ENCODE measurements around the gene SOX13. TPM values are rescaled to one million over a fixed set of nuclear protein-coding genes. Genes with fewer than 3 reads are reported as not detected.

Gene SOX13
- total RNA-seq, 2 donors from 2014 or later, result 91.9 to 95.9 TPM

- 80% methylated on average over 6 of the region's 6 CpGs for WGBS
- no peak for DNase-seq (ENCODE audit: low spot score)
- TF ChIP-seq POLR2A (IDR thresholded peaks at IDR 0.05) (no peak), POLR2AphosphoS5 (IDR thresholded peaks at IDR 0.05) (no peak), CTCF (IDR thresholded peaks at IDR 0.05) (no peak)
- H3K36me3 ChIP-seq, result no peaks in the 10 kb centered on the region
- H3K9me3 ChIP-seq, result no peaks in the 10 kb centered on the region
- H3K27ac ChIP-seq, result no peak overlapping the region
- H3K27me3 ChIP-seq (replicated peaks; ENCODE audit: insufficient read depth), result no peaks in the 10 kb centered on the region
- no peaks in the 10 kb centered on the region for H3K4me1 ChIP-seq (replicated peaks)
- H3K4me3 ChIP-seq, result no peak overlapping the region
- intact Hi-C loops (cut with DNase I), result no loop called here
Measured at GRCh38 chr1:204157962-204158361, 85.0 kb downstream of the SOX13 start.

GRCh38 chr1:204161609-204162493 lies 88.9 kb downstream of the SOX13 start:
- H3K36me3 ChIP-seq, result no peaks in the 10 kb centered on the region
- no peak for DNase-seq (ENCODE audit: low spot score)
- no peak overlapping the region for H3K4me3 ChIP-seq
- intact Hi-C loops (cut with DNase I), result loop anchor here (1.0 to 5.0 kb wide), 3 partner anchors 45 to 340 kb away; no protein-coding TSS in a partner anchor
- H3K27ac ChIP-seq, result no peak overlapping the region
- H3K9me3 ChIP-seq, result no peaks in the 10 kb centered on the region
- 49% methylated on average over 14 of the region's 14 CpGs for WGBS
- no peaks in the 10 kb centered on the region for H3K4me1 ChIP-seq (replicated peaks)
- H3K27me3 ChIP-seq (replicated peaks; ENCODE audit: insufficient read depth), result no peaks in the 10 kb centered on the region
- TF ChIP-seq CTCF (IDR thresholded peaks at IDR 0.05) (no peak), POLR2A (IDR thresholded peaks at IDR 0.05) (no peak), POLR2AphosphoS5 (IDR thresholded peaks at IDR 0.05) (no peak)

- intact Hi-C loops (cut with DNase I), result loop anchor here (1.0 to 5.0 kb wide), 3 partner anchors 45 to 340 kb away; no protein-coding TSS in a partner anchor
- Histone ChIP-seq H3K9me3 (no peaks in the 10 kb centered on the region), H3K36me3 (no peaks in the 10 kb centered on the region), H3K27me3 (replicated peaks; ENCODE audit: insufficient read depth) (no peaks in the 10 kb centered on the region), H3K4me3 (no peak overlapping the region), H3K27ac (no peak overlapping the region), H3K4me1 (replicated peaks) (no peaks in the 10 kb centered on the region)
- whole genome bisulfite sequencing, result 16% methylated on average over 7 of the region's 7 CpGs
- TF ChIP-seq POLR2AphosphoS5 (IDR thresholded peaks at IDR 0.05), result peak; percentile 89
- peak; percentile 96 to 100 (median 99) for TF ChIP-seq CTCF (IDR thresholded peaks at IDR 0.05)
- TF ChIP-seq POLR2A (IDR thresholded peaks at IDR 0.05), result no peak
- peak; percentile 90 for DNase-seq (ENCODE audit: low spot score)
Measured at GRCh38 chr1:204162494-204163074, 89.7 kb downstream of the SOX13 start.

- no peak for DNase-seq (ENCODE audit: low spot score)
- Histone ChIP-seq H3K4me1 (replicated peaks) (no peaks in the 10 kb centered on the region), H3K9me3 (no peaks in the 10 kb centered on the region), H3K27ac (no peak within 1 kb of the TSS), H3K36me3 (no peaks in the 10 kb centered on the region), H3K4me3 (no peak within 1 kb of the TSS), H3K27me3 (replicated peaks; ENCODE audit: insufficient read depth) (no peaks in the 10 kb centered on the region)
- TF ChIP-seq POLR2A (IDR thresholded peaks at IDR 0.05) (no peak), CTCF (IDR thresholded peaks at IDR 0.05) (no peak), POLR2AphosphoS5 (IDR thresholded peaks at IDR 0.05) (no peak)
- intact Hi-C loops (cut with DNase I), result no loop called here
- 60% methylated on average over 5 of the region's 5 CpGs for whole genome bisulfite sequencing
Measured at GRCh38 chr1:204166219-204166618, 93.3 kb downstream of the SOX13 start, which contains the start of gene REN. TSS of gene REN (minus strand) at chr1:204166337. CDS start at chr1:204166293, 44 bp downstream.
